CD4-positive, alpha-beta T cell treated with Interleukin-17A for 1 hour (primary cell): Measurements from ENCODE around the gene SETD3.
"Not testable (repeated sequence)": the region's sequence is repeated elsewhere in the genome, so short reads cannot be mapped to it uniquely, and the experiment has no call there.

Experiments used
- DNase-seq: peaks from one replicate; pipeline ENCODE4 v3.0.0-alpha.2; 2020

SETD3 gene

GRCh38 chr14:99354166-99354875 is 126.3 kb downstream of the SETD3 start:
- no peak for DNase-seq

- DNase-seq: no peak
Measured at GRCh38 chr14:99352688-99353280, 127.9 kb downstream of the SETD3 start.

- DNase-seq: no peak
Measured at GRCh38 chr14:99351166-99352007, 129.3 kb downstream of the SETD3 start.

GRCh38 chr14:99350751-99351150 is 129.9 kb downstream of the SETD3 start:
- no peak for DNase-seq

GRCh38 chr14:99349721-99350495 is 130.8 kb downstream of the SETD3 start:
- no peak for DNase-seq

- no peak for DNase-seq
Measured at GRCh38 chr14:99348816-99349614, 131.6 kb downstream of the SETD3 start.

- not testable (repeated sequence) for DNase-seq
Measured at GRCh38 chr14:99348231-99348630, 132.4 kb downstream of the SETD3 start.
